ENCODE measurements around the gene SYT13.
"Not testable (repeated sequence)": the region's sequence is repeated elsewhere in the genome, so short reads cannot be mapped to it uniquely, and the experiment has no call there.

The SYT13 gene

DNA sequence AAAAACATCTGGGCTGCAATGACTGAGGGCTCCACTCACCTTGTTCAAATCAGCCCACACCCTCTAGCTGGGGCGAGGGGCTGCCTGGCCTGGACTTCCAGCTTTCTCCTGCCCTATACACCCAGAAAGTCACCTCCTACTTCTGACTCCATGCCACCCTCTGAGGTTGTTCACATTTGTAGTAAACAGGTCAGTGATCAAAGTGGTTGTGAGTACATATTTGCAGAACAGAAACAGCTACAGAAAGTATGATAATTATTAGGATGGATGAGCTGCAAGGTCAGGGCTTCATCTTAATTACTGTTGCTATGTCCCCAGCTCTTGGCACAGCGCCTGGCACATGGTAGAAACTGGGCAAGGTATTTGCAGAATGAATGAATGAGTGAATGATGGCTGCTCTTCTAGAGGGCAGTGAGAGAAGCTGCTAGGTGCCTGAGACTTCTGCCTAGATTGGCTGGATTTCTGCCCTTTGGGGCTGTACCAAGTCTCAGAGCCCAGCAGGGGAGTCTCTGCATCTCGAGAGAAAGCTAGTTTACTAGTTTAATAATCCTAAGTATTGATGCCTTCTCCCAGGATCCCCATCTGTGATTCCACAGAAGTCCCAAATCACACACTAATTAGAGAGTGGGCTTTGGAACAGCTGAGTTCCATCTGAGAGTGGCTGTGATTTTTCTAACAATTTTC, 36.0 kb downstream of the SYT13 start:
- H3K4me3 ChIP-seq: no peak overlapping the region
- TF ChIP-seq, protein P1, sequence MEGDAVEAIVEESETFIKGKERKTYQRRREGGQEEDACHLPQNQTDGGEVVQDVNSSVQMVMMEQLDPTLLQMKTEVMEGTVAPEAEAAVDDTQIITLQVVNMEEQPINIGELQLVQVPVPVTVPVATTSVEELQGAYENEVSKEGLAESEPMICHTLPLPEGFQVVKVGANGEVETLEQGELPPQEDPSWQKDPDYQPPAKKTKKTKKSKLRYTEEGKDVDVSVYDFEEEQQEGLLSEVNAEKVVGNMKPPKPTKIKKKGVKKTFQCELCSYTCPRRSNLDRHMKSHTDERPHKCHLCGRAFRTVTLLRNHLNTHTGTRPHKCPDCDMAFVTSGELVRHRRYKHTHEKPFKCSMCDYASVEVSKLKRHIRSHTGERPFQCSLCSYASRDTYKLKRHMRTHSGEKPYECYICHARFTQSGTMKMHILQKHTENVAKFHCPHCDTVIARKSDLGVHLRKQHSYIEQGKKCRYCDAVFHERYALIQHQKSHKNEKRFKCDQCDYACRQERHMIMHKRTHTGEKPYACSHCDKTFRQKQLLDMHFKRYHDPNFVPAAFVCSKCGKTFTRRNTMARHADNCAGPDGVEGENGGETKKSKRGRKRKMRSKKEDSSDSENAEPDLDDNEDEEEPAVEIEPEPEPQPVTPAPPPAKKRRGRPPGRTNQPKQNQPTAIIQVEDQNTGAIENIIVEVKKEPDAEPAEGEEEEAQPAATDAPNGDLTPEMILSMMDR (IDR thresholded peaks at IDR 0.05): no peak
- DNase-seq (ENCODE audit: low spot score): no peak
- no peak overlapping the region for H3K27ac ChIP-seq

DNA sequence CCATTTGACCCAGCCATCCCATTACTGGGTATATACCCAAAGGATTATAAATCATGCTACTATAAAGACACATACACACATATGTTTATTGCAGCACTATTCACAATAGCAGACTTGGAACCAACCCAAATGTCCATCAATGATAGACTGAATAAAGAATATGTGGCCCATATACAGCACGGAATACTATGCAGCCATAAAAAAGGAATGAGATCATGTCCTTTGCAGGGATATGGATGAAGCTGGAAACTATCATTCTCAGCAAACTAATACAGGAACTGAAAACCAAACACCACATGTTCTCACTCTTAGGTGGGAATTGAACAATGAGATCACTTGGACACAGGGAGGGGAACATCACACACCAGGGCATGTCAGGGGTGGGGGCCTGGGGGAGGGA, 36.8 kb downstream of the SYT13 start:
- not testable (repeated sequence) for H3K27ac ChIP-seq; DNase-seq (ENCODE audit: low spot score); H3K4me3 ChIP-seq

DNA sequence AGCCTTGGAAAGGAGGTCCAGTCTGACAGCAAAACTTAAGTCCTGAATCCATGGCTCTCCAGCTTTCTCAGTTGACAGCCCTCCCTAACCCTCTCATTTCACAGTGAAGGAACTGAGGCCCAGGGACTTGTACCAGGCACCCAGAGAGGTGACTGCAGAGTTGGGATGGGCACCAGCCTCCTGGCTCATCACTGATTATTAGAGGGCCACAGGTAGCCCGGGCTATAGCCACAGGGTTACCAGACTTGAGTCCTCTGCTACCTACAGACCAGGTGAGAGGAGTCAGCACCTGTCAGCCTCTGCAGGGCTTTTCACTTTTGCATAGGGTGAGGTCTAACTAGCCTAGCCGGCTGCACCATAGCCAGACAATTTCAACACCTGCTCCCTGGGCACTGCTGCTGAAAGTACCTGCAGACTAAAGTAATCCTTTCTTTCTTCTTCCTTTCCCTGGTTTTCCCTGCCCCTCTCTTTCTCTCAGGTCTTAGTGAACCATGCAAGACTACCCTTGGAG, 37.6 kb downstream of the SYT13 start:
- H3K27ac ChIP-seq: no peak overlapping the region
- TF ChIP-seq, protein P1 (IDR thresholded peaks at IDR 0.05): no peak
- no peak for DNase-seq (ENCODE audit: low spot score)
- no peak overlapping the region for H3K4me3 ChIP-seq

DNA sequence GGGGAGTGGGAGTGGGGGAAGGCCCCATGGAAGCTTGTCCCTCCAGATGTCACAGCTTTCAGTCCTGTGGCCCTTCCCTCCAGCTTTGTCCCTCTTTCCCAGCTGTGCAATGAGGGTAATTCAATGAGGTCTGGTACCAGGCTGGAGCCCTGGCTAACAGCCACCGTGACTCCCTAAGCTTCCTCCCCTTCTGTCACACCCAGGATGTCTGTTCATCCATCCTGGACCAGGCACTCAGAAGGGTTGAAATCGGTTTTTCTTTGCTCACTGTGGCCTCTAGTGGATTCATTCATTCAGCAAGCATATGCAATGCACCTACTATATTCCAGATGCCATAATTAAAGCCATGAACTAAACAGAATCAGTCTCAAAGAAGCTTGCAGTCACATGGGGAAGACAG, 38.7 kb downstream of the SYT13 start:
- DNase-seq (ENCODE audit: low spot score): no peak
- Histone ChIP-seq H3K27ac (no peak overlapping the region), H3K4me3 (no peak overlapping the region)
- TF ChIP-seq, protein P1 (IDR thresholded peaks at IDR 0.05): no peak

DNA sequence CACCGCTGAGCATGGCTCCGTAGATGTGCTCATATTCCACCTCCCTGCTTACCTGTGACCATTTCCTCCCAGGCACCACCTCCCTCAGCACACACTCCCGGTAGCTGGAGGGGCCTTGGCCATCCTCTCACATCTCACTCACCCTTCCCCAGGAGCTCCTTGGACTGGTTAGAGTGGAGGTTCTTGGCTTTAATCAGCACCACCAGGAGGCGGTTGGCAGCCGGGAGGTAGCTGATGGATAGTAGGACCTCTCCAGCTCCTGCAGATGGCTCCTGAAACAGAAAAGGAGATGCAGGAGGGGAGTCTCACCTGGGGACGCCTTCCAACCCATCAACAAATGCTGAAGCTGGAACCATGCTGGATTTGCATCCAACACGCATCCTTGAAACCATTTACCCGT, 39.9 kb downstream of the SYT13 start:
- Histone ChIP-seq H3K27ac (no peak overlapping the region), H3K4me3 (no peak overlapping the region)
- no peak for DNase-seq (ENCODE audit: low spot score)
- TF ChIP-seq, protein P1 (IDR thresholded peaks at IDR 0.05): no peak

DNA sequence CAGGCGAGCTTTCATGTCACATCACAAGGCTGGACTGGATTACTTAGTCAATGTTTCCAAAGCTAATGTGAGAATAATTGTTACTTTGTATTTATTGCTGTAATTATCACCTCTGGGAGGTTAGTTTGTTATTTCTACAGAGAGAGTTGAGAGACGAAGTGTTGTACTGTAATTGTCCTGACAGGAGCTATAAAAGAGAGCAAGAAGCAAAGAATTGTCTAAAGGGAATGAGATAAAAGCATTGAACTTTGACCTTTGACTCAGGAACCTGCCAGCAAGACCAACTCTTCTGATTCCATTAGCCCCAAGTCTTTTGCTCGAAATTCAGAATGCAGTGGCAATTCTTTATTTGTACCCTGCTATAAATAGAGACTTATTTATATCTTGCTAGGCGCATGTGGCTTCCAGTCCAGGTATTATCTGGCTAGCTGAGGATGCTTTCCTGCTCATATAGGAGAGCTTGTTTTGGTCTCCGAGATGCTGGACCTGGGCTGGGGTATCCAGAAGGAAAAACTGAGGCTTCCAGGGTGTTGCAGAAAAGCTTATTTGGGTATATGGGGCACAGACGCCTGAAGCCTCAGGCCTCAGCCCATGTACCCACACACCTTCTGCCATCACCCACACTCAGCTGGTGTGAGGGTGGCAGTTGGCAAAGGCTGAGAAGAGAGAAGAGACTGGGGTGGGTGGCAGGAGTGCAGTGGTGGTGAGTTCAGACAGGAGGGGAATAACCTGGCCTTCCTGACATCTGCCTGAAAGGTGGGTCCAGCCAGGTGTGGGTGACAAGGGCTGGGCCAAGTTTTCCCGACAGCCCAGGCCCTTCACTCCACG, 40.7 kb downstream of the SYT13 start:
- DNase-seq (ENCODE audit: low spot score): no peak
- H3K27ac ChIP-seq: no peak overlapping the region
- H3K4me3 ChIP-seq: no peak overlapping the region
- TF ChIP-seq, protein P1 (IDR thresholded peaks at IDR 0.05): no peak

DNA sequence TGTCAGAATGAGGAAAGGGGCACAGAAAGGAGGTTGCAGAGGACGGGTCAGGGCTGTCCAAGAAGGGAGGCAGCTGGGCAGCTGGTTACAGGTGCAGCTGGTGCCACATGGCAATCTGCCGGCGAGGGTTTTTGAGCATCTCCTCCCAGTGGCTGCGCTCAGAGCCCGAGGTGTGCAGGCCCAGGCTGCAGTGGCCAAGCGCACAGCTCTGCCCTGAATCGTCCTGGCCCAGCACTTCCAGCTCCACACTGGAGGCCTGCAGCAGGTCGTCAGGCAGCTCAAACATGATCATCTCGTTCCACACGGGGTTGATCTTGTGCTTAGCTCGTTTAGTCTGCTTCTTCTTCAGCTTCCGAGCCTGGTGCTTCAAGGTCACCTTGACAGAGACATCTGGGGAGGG, 42.2 kb downstream of the SYT13 start:
- H3K27ac ChIP-seq: no peak overlapping the region
- TF ChIP-seq, protein P1 (IDR thresholded peaks at IDR 0.05): no peak
- H3K4me3 ChIP-seq: no peak overlapping the region
- DNase-seq (ENCODE audit: low spot score): no peak
